ENCODE measurements around the gene CUTC.
"Not testable (repeated sequence)": the region's sequence is repeated elsewhere in the genome, so short reads cannot be mapped to it uniquely, and the experiment has no call there.

The CUTC gene

DNA sequence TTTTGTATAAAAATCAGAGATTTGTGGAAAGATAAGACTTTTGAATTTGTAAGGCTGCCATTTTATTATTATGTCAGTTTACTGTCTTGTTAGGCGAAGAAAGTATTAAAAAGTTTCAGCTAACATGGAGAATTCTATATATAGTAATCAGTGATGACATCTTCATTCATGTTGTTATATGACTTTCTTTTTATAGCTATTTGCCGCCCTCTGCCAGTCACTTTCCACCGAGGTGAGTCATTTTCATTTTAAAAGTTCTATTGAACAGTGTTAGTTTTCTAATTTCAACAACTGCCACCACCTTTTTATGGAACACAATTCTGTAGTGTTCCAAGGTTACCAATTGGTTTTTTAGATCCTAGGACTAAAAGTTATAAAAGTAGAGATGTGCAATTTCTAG lies 11.8 kb downstream of the CUTC start:
- no peak for DNase-seq

DNA sequence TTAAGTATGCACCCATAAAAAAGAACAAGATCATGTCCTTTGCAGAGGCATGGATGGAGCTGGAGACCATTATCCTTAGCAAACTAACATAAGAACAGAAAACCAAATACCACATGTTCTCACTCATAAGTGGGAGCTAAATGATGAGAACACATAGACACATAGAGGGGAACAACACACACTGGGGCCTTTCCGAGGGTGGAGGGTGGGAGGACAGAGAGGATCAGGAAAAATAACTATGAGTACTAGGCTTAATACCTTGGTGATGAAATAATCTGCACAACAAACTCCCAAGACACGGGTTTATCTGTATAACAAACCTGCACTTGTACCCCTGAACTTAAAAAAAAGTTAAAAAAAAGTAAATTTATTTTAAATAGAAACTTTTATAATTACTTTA lies 14.1 kb downstream of the CUTC start:
- DNase-seq: not testable (repeated sequence)

DNA sequence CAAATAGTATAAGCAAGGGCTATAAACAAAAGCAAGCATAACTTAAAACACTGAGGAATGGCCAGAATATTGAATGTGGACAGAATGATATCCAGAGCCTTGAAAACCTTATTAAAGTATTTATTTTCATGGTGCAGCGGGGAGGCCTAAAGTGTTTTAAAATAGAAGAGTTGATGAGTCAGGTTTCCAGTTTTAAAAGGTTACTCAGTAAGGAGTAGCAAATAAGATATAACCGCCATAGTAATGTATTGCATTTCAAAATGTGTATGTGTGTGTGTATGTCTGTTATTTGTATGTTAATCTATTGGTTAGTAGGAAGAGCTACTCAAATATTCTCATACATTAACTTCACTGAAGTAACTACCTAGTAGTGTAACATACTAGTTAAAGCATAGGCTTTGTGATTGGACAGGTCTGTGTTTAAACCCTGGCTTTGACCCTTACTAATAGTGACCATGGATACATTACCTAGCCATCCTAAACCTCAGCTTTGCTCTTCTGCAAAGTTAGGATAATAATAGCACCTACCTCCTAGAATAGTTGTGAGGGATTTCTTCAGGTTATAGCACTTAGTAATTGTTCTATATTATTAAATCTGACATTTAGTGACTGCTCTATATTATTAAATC lies 16.9 kb downstream of the CUTC start:
- DNase-seq: no peak

DNA sequence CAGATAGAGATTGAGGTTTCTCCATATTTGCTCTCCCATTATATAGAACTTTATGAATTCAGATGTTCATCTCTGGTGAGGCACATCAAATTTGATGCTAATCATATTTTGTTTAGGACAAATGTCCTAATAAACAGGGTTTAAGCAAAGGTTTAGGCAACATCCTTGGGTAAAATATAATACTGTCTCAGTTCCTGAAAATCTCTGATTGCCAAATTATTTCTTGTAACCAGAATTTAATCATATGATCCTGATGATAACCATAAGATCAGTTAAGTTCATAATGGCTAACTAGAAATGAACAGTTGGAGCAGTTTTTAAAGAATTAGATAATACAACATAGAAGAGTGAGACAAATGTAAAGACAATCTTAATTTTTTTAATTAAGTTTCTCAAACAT lies 18.6 kb downstream of the CUTC start:
- no peak for DNase-seq

DNA sequence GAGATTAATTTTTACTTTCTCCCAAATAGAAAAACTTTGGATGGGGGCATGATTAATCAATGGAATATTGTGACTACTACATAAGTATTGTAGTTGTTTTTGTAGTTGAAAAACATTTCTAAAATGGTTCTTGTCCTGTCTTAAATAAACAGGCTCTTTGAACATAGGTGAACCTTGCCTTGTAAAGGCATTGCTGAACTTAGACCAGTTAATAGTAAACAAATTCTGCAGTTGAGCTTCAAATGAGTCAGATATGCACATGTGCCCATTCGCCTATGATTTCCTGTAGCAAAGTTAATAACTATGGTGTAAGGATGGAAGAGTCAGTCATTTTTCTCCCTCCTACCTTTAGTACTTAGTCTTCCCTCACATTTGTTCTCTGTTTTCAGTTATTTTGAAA lies 22.6 kb downstream of the CUTC start:
- no peak for DNase-seq

DNA sequence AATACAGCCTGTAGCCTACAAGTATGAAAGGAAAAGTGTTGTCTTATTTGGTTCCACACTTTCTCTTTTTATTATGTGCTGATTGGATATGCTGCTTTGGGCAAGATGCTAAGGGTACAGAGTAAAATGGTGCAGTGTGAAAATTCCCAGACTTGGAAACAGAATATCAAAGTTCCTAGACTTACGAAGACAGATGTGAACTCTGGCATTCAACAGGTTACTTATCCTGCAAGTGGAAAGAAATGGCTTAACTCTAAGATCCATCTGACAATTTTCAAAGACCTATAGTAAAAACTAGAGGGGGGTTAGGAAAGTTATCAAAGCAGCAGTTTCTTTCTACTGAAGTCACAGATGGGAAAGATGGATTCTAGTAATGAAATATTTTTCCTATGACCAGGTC lies 24.1 kb downstream of the CUTC start:
- DNase-seq: no peak

DNA sequence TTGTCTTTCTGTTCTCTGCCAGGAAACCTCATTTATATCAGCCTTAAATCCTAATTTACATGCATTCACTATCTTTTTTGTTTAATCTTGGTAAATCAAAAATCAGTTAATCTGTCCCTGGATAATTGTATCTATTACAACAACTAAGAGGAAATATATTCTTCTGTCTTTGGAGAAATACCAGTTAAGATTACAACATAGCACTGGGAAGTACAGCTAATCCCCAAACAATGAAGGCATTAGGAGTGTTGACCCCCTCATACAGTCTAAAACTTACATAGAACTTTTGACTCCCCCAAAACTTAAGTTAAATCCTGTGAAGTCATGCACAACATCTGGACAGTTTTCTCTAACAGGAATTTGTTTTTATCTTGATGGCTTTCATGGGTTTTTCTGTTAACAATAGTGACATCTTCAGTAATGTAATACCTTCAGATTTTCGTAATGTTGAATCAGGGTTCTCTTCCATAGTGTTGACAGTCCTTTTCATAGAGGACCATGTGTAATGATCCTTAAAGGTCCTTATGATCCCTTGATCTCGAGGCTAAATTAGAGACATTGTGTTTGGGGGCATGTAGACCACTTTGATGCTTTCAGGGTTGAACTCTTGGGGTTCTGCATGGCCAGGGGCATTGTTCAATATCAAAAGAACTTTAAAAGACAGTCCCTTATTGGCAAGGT lies 26.3 kb downstream of the CUTC start:
- no peak for DNase-seq

DNA sequence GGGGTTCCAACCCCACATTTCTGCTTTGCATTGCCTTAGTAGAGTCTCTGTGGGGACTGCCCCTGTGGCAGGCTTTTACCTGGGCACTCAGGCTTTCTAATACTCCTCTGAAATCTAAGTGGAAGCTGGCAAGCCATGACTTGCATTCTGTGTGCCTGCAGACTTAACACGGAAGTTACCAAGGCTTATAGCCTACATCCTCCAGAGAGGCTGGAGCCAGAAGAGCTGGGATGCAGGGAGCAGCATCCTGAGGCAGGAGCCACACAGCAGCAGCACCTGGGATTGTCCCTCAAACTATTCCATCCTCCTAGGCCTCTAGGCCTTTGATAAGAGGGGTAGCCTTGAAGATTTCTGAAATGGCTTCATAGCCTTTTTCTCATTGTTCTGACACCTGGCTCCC lies 28.3 kb downstream of the CUTC start:
- DNase-seq: no peak

DNA sequence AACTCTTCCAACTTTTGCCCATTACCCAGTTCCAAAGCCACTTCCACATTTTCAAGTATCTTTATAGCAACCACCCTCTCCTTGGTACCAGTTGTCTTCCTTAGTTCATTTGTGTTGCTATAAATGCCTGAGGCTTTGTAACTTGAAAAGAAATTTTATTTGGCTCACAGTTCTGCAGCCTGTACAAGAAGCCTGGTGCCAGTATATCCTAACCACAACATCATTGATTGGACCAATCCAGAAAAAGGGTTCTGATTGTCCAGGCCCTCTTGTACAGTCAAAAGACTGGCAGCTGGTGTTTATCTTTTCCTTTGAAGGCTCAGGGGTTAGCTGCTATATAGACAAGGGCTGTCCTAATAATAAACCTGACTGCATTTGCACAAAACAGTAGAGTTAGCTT lies 29.3 kb downstream of the CUTC start:
- no peak for DNase-seq

DNA sequence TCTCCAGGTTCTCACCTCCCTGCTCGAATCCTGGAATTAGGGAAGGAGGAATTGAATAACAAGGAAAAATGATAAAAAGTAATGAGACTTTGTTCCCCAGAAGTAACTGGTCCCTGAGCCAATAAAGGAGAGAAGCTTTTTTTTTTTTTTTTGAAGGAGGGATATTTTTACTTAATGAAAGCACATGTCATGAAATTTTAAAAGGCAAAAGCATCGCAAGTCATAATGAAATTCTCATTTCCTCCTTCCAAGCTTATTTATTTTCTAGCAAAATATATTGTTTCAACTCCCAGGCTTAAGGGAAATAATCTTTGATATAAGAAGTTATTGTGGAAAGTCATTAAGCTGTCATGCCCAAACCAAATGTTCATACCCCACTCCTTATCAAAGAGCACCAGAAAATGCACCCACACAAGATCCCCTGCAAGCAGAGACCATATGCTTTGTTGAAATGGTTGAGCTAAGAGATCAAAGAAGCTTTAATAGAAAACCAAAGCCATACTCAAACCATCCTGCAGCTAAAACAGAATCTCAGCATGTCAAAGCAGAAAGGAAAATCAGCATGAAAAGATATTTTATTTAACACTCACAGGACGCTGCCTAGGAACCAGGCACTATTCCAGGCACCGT lies 33.8 kb downstream of the CUTC start:
- no peak for DNase-seq

DNA sequence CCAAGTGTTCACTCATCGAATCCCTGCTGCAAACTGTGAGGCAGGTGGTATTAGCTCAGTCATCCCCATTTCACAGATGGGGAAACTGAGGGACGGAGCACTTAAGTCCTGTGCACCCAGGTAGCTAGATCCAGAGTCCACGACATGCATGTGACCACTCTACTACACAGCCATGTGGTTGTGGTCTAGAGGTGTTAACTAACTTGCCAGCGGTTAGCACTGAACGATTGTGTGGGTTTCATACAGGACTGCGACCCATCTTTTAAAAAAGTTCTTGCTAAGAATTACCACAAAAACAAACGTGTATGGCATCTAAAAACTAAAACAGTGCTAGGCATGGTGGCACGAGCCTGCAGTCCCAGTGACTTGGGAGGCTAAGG lies 34.3 kb downstream of the CUTC start:
- DNase-seq: no peak

DNA sequence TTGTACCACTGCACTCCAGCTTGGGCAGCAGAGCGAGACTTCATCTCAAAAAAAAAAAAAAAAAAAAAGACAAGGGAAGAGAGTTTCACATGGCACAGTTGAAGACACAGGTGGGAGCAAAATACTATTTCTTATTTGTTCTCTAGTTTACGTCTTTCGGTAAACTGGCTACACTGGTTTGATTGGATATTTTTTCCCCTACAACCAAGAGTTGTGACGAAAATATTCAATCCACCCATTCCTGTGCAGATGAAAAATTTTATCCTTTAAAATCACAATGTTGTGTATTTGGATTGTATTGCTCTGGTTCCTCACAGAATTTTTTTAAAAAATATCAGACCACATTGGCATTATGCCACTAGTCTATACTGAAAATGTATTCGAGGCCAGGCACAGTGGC lies 35.9 kb downstream of the CUTC start:
- DNase-seq: no peak

DNA sequence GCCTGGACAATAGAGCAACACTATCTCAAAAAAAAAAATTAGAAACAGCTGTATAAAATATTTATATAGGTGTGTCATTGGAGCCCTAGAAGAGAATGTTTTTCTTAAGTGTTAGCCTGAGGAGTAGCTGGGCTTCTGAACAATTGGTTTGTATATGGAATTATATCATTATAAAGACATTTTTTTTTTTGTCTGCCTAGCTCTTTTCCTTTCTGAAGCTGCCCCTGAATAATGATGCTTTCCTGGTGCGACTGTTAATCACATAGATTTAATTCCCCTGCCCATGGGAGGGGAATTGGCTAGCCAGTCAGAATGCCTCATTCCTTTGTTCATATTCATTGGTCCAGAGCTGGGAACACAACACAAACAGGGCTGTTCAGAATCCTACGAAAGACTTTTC lies 36.5 kb downstream of the CUTC start:
- no peak for DNase-seq

DNA sequence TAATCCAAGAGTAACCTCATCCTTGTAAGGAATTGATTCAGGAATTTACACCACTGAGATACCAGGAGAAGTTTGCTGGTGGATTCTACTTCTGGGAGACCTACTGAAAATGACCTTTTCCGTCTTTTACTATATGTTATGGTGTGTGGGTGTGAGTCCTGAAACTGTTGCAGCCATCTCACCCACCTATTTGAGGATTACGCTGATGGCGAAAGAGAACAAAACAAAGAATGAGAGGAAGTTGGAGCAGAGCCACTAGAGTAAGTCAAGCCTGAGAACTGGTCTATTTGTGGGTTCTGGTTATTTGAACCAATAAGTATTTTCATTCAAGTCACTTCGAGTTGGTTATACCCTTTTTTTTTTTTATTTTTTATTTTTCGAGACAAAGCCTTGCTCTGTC lies 37.7 kb downstream of the CUTC start:
- no peak for DNase-seq

DNA sequence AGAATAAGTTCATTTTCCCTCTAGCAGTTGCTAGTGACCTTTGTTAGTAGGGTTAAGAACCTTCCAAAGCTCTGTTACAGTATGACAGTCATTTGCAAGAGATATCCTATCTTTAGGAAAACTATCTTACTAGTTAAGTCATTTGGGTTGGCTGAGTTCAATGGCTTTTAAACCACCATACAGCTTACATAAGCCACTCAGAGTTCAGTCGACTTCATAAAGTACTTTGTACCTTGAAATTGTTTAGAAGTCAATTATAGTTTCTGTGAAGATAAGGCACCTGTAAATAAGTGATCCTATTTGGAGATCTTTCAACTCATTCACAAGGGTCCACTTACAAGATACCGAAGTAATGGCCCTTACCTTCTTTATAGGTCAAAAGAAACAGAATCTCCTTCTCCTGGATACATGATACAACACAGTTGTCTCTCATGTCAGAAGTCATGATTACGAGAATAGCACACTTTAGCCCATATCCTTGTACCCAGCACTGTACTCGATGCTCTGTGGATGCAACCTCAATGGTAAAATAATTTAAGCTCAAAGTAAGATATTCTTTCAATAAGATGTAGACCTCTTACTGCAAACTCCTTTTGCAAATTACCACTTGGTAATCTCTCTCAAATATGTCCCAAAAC lies 38.5 kb downstream of the CUTC start:
- no peak for DNase-seq

DNA sequence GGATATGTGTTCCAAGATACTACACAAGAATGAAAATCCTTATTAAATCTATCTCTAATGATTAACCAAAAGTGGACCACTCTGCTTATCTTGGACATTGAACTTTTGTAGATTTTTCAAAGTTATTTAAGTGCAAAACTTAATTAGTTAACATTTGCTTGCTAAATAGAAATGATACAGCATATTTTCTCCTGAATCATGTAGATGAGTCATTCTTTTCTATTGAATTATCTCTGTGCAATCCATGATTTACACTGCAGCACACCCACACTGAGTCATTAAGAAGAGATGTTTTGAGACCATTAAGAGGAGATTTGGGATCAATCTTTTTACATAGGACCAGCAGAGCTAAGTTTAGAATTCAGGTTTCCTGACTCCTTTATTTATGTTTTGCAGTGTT lies 43.8 kb downstream of the CUTC start:
- DNase-seq: peak; percentile 50

DNA sequence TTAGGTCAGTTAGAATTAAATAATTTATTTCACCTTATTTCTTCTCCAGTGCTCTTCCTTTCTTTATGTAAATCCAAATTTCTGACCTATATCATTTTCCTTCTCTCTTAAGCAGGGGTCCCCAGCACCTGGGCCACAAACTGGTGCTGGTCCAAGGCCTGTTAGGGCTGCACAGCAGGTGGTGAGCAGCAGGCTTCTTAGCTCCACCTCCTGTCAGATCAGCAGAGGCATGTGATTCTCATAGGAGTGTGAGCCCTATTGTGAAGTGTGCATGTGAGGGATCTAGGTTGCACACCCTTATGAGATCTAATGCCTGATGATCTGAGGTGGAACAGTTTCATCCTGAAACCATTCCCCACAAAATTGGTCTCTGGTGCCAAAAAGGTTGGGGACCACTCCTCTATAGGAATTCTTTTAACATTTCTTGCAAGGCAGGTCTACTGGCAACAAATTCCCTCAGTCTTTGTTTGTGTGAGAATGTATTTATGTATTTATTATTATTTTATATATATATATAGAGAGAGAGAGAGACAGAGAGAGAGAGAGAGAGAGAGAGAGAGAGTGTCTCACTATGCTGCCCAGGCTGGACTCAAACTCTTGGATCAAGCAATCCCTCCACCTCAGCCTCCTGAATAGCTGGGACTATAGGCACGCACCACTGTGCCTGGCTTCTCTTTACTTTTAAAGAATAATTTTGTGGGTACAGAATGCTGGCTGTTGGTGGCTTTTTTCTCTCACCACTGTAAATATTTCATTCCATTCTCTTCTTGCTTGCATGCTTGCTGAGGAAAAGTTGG lies 46.1 kb downstream of the CUTC start:
- no peak for DNase-seq

DNA sequence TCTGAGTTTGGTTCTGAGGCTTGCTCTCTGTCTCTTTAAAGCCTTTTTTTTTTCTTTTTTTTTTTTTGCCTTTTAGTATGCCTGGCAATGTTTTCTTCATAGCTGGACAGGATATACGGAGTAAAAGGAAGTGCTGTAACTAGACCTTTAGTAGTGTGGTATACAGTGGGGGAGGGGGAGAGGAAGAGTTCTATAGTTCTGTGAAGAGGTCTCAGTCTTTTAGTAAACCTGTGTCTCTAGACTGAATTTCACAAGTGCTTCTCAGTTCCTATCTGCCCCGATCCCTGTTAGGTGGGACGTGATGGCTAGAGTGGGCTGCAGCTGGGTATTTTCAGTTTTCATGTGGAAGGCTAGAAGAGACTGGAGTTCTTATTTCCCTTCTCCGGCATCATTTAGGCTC lies 47.3 kb downstream of the CUTC start:
- no peak for DNase-seq

DNA sequence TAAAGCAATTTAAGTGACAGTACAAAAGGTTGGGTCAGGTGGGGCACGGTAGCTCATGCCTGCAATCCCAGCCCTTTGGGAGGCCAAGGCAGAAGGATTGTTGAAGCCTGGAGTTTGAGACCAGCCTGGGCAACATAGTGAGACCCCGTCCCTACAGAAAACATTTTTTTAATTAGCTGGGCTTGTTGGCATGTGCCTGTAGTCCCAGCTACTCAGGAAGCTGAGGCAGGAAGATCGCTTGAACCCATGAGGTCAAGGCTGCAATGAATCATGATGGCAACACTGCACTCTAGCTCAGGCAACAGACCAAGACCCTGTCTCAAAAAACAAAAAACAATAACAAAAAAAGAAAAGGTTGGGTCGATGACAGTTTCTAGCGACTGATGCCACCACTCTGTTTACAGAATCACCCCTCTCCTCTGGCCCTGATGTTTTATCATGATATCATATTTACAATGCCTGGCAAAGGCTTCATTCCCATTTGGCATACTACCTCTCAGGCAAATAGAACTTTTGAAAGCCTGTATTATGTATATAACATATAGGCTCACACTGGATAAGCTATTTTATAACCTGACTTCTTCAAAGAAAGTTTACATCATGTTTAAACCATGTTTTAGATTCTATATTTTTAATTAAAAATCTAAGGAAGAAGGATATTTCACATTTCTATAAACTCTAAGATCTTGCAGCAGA lies 49.8 kb downstream of the CUTC start:
- no peak for DNase-seq

DNA sequence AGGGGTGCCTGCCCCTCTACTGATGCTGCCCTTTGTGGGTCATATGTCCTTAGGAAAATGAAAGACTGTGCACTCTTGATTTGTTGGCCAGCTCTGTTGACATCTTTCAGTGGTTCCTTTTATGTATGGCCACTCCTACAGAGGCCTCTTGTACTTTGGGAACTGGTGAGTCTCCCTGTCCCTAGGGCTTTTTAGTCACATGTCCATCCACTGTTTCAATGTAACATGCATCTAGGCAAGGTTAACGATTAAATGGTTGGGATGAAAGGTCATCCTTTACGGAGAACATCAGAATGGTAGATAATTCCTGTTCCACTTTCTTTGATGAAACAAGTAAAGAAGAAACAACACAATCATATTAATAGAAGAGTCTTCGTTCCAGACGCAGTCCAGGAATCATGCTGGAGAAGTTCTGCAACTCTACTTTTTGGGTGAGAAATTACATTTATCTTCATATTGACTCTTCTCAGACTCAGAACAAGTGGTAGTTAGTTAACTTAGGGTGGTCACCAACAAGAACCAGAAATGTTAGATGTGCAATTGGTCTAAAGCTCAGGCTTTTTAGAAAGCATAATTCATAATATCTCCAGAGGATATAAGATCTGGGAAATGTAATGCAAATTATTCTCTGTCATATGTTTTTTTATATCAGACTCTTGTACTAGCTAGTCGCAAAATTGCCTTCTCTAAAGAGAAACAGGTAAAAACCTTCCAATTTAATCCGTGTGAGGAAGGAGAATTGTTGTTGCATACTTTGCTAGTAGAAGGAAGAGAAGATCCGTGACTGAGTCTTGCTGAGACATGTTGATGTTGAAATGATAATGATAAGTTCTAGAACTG lies 50.6 kb downstream of the CUTC start, which contains the start of gene ABCC2:
ABCC2 (plus strand) TSS at position 194 of the 840 bp plus-strand sequence; CDS start at position 399, 205 bp downstream.
- no peak for DNase-seq

DNA sequence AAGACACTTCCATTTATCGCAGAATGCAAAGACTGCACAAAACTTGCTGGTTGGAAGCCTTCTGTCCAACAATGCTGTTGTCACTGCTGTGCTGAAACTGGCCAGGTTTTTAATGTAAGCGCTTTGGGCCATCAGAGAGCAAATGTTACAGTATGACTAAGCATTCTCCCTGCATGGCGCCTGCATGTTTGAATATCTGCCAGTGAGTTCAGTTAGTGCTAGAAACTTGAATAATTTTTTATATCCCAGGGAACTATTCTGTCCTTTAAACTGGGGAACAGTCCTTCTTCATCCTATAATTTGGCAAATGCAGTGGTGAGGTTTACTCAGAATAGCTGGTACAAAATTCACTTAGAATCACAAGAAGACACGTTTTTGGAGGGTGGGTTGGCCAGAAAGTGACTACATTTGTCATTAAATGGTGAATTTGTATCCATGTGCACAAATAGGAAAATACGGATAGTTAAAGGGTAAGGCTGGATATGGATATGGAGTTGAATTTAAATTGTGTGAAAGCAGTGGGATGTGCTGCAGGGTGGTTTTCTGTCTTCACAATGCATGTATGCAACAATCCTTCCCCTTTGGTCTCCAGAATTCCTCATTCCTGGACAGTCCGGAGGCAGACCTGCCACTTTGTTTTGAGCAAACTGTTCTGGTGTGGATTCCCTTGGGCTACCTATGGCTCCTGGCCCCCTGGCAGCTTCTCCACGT lies 52.1 kb downstream of the CUTC start:
- DNase-seq: no peak

Measured in hematopoietic multipotent progenitor cell treated with erythropoietin and hydrocortisone succinate and interleukin-3 and kit ligand, for 8 days (in vitro differentiated cells).